Esophagus muscularis mucosa (tissue), 4 donors: ENCODE results near the gene SF3B1.

ENCODE experiments used
- EP300 ChIP-seq: sonication (generic); formaldehyde crosslinking; IDR thresholded peaks from one replicate; pipeline ENCODE4 v1.6.1; 2017; ENCODE audit warnings: antibody characterized with exemption
- POLR2A ChIP-seq: fragments of 450-650 bp; IDR thresholded peaks from one replicate; pipeline ENCODE4 v1.6.1; 2017; ENCODE audit warnings: antibody characterized with exemption, moderate library complexity, mild to moderate bottlenecking, low read depth
- TF ChIP-seq, protein P1 (sequence below), 3 experiments: fragments of 200-600 bp in 2 of 3; fragments of 450-650 bp in 1 of 3; sonication (generic) in 2 of 3; IDR thresholded peaks; one replicate each; pipeline ENCODE4 v1.5.1; 2017 to 2019; ENCODE audit warnings: antibody characterized with exemption in 3 of 3, mild to moderate bottlenecking in 2 of 3, moderate library complexity in 1 of 3

DNA sequence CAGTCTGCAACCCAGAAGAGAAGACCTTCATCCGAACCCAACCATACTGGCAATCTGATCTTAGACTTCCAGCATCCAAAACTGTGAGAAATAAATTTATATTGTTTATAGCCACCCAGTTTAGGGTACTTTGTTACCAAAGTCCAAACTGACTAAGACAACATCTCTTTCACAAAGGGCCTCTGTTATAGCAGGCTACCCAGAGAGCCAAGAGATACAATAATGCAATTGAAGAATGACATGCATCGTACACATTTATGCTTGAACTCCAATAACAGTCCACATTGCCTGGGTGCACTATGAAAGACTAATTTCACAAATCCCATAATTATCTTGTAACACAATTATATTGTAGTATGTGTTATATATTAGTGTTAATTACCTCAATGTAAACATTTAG, 85.1 kb downstream of the SF3B1 start:
- TF ChIP-seq, protein P1, sequence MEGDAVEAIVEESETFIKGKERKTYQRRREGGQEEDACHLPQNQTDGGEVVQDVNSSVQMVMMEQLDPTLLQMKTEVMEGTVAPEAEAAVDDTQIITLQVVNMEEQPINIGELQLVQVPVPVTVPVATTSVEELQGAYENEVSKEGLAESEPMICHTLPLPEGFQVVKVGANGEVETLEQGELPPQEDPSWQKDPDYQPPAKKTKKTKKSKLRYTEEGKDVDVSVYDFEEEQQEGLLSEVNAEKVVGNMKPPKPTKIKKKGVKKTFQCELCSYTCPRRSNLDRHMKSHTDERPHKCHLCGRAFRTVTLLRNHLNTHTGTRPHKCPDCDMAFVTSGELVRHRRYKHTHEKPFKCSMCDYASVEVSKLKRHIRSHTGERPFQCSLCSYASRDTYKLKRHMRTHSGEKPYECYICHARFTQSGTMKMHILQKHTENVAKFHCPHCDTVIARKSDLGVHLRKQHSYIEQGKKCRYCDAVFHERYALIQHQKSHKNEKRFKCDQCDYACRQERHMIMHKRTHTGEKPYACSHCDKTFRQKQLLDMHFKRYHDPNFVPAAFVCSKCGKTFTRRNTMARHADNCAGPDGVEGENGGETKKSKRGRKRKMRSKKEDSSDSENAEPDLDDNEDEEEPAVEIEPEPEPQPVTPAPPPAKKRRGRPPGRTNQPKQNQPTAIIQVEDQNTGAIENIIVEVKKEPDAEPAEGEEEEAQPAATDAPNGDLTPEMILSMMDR (IDR thresholded peaks at IDR 0.05): no peak
- no peak for TF ChIP-seq EP300
- TF ChIP-seq POLR2A: no peak
